Tibial artery (tissue), 4 donors: ENCODE results near the gene F8.

Experiments
- DNase-seq, 2 donors: peaks; one replicate each; pipeline ENCODE4 v3.0.0-alpha.2; 2019
- H3K27ac ChIP-seq, 2 donors: fragments of 200-600 bp; sonication (generic) in 1 of 2; 1 replicate in 1 of 2; 2 replicates in 1 of 2; pipeline ENCODE4 v1.5.1; 2018 to 2019; ENCODE audit warnings: mild to moderate bottlenecking in 1 of 2
- H3K27me3 ChIP-seq, 2 donors: fragments of 200-600 bp; sonication (generic) in 1 of 2; one replicate each; pipeline versions ENCODE4 v1.5.1 to v1.6.0; 2016 to 2019
- H3K36me3 ChIP-seq, 3 donors: fragments of 200-600 bp; sonication (generic) in 2 of 3; one replicate each; pipeline ENCODE4 v1.5.1; 2016 to 2019; ENCODE audit warnings: mild to moderate bottlenecking in 2 of 3
- H3K4me1 ChIP-seq, 4 donors: fragments of 200-600 bp; sonication (generic) in 2 of 4; 1 replicate in 3 of 4; 2 replicates in 1 of 4; pipeline ENCODE4 v1.5.1; 2016 to 2019
- H3K4me3 ChIP-seq, 2 donors: fragments of 200-600 bp; sonication (generic) in 1 of 2; 1 replicate in 1 of 2; 2 replicates in 1 of 2; pipeline ENCODE4 v1.5.1; 2018 to 2019; ENCODE audit warnings: mild to moderate bottlenecking in 2 of 2
- H3K9me3 ChIP-seq, 3 donors: fragments of 200-600 bp; sonication (generic) in 1 of 3; one replicate each; pipeline ENCODE4 v1.5.1; 2016 to 2019
- intact Hi-C: fragments of 100-400 bp; cut with DNase I; formaldehyde crosslinking; loops from one replicate; pipeline ENCODE4 v1.15.0; 2023; ENCODE audit warnings: low total_unique reads
- TF ChIP-seq, protein P1 (sequence below), 2 experiments: fragments of 200-600 bp in 1 of 2; fragments of 450-650 bp in 1 of 2; IDR thresholded peaks; one replicate each; pipeline ENCODE4 v1.5.1; 2017 to 2019; ENCODE audit warnings: antibody characterized with exemption in 2 of 2, mild to moderate bottlenecking in 1 of 2, moderate library complexity in 1 of 2

Gene F8

DNA sequence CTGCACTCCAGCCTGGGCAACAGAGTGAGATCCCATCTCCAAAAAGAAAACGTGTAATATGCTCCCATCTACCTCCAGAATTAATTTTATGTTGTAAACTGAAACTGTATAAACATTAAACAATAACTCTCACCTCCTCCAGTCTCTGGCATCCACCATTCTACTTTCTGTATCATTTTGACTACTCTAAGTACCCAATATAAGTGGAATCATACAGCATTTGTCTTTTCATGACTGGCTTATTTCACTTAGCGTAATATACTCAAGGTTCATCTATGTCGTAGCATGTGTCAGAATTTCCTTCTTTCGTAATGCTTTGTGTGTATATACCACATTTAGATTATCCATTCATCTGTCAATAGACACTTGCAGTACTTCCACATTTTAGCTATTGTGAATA, 20.6 kb downstream of the F8 start:
- Histone ChIP-seq H3K36me3 (no peaks in the 10 kb centered on the region), H3K9me3 (no peaks in the 10 kb centered on the region), H3K27me3 (no peaks in the 10 kb centered on the region), H3K4me3 (no peak overlapping the region), H3K27ac (no peak overlapping the region), H3K4me1 (no peaks in the 10 kb centered on the region)
- intact Hi-C loops, result no loop called here
- no peak for DNase-seq
- TF ChIP-seq, protein P1, sequence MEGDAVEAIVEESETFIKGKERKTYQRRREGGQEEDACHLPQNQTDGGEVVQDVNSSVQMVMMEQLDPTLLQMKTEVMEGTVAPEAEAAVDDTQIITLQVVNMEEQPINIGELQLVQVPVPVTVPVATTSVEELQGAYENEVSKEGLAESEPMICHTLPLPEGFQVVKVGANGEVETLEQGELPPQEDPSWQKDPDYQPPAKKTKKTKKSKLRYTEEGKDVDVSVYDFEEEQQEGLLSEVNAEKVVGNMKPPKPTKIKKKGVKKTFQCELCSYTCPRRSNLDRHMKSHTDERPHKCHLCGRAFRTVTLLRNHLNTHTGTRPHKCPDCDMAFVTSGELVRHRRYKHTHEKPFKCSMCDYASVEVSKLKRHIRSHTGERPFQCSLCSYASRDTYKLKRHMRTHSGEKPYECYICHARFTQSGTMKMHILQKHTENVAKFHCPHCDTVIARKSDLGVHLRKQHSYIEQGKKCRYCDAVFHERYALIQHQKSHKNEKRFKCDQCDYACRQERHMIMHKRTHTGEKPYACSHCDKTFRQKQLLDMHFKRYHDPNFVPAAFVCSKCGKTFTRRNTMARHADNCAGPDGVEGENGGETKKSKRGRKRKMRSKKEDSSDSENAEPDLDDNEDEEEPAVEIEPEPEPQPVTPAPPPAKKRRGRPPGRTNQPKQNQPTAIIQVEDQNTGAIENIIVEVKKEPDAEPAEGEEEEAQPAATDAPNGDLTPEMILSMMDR (IDR thresholded peaks at IDR 0.05), result no peak

DNA sequence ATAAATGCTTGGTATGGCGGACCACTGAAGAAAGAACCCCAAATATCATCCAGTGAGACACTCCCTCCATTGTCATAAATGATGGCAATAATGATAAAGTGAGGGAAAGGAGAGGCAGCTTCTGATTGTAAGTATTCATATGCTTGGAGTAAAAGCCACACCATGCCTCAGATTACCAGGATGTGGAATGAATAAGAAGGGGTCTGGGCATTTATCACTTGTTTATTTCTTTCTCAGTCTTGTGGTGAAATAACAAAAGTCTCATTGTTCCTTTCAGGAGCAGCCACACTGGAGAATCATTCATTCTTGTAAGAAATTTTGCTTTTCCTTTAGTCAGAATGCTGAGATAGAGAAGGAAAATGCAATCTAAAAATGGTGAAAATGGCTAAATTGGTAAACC, 21.7 kb downstream of the F8 start:
- no peak for DNase-seq
- TF ChIP-seq, protein P1 (IDR thresholded peaks at IDR 0.05), result no peak
- no peaks in the 10 kb centered on the region for H3K4me1 ChIP-seq
- intact Hi-C loops, result no loop called here
- H3K4me3 ChIP-seq, result no peak overlapping the region
- H3K27ac ChIP-seq, result no peak overlapping the region
- H3K27me3 ChIP-seq, result no peaks in the 10 kb centered on the region
- H3K9me3 ChIP-seq, result no peaks in the 10 kb centered on the region
- H3K36me3 ChIP-seq, result no peaks in the 10 kb centered on the region

DNA sequence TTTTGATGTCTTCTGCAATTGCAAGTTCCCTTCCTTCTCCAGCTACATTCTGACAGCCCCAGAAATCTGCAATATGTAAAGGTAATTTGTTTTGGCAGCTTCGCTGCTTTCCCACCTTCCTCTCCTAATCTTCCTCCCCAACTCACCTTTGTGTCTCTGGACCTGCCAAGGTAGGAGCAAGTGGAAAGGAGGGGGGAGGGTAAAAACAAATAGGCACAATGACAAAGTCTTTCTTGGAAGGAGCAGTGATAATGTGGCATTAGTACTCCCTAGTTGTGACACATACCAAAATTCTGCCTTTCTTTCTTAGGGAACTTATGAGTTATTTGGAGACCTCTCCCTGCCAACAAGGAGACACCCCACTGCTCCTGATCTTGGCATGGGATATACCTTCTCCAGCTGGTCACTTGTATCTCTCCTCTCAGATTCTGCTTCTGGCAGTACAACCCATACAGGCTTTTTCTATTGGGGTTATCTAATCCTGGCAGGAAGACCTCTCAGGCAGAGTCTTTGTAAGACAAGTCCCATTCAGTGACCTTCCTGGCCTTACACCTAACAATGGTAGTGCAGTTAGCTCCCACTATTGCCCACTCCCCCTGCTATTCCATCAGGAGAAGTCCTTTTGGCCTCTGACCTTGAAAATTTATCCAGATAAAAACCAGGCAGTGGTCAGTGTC, 24.2 kb downstream of the F8 start:
- no peak for DNase-seq
- H3K4me1 ChIP-seq, result no peaks in the 10 kb centered on the region
- no peaks in the 10 kb centered on the region for H3K27me3 ChIP-seq
- TF ChIP-seq, protein P1 (IDR thresholded peaks at IDR 0.05), result no peak
- H3K27ac ChIP-seq, result no peak overlapping the region
- no peaks in the 10 kb centered on the region for H3K36me3 ChIP-seq
- no peaks in the 10 kb centered on the region for H3K9me3 ChIP-seq
- intact Hi-C loops, result no loop called here
- H3K4me3 ChIP-seq, result no peak overlapping the region

DNA sequence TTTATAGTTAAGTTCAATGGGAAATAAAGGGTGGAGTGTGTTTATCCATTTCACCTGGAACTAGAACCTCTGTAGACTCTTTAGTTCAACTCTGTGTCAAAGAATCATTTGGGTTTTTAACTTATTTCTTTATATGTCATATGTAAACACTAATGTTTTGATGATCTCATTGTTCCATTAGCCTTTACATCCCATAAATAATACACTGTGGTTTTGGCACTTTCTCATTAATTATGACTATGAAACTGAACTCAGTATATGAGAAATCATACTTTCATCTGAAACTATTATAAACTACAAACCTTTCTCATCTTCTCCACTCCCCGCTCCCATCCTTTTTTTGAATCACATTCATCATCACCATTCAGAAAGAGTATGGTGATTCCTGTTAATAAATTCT, 31.0 kb downstream of the F8 start:
- intact Hi-C loops, result no loop called here

DNA sequence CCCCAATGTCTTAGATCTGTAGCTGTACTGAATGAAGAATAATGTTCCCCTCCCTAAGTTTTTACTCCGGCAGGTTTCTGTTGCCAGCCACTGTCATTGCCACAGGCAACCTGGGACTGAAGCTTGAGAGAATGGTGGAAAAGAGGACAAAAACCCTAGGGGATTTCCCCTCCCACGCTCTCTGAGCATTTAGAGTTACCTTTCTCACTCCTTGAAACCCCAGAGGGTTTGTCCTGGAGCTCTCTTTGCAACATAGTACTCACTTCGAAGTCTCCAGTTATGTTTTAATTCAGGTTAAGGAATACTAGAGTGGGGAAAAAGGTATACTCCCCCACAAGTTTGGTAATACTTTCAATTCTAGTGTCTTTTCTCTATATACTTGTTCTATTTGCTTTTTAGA, 31.5 kb downstream of the F8 start:
- Histone ChIP-seq H3K27ac (no peak overlapping the region), H3K9me3 (no peaks in the 10 kb centered on the region), H3K27me3 (no peaks in the 10 kb centered on the region), H3K4me1 (no peaks in the 10 kb centered on the region), H3K36me3 (no peaks in the 10 kb centered on the region), H3K4me3 (no peak overlapping the region)
- TF ChIP-seq, protein P1 (IDR thresholded peaks at IDR 0.05), result no peak
- intact Hi-C loops, result no loop called here
- DNase-seq, result no peak

More for the DNA sequence above, 31.0 kb downstream of the F8 start:
- Histone ChIP-seq H3K9me3 (no peaks in the 10 kb centered on the region), H3K4me3 (no peak overlapping the region), H3K4me1 (no peaks in the 10 kb centered on the region), H3K36me3 (no peaks in the 10 kb centered on the region), H3K27me3 (no peaks in the 10 kb centered on the region), H3K27ac (no peak overlapping the region)
- TF ChIP-seq, protein P1 (IDR thresholded peaks at IDR 0.05), result no peak
- no peak for DNase-seq

DNA sequence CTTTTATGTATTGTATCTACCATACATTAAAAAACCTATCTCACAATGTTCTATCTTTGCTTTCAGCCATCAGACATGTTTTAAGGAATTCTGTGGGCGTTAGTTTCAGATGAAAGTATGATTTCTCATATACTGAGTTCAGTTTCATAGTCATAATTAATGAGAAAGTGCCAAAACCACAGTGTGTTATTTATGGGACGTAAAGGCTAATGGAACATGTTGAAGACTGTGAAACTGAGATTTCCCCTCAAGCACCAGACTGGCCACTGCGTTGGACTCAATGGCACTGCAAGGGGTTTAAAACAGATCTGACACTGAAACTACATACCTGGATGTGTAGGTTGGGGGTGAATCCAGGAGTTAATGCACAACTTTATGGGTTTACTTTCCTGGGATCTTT, 32.0 kb downstream of the F8 start:
- Histone ChIP-seq H3K27ac (no peak overlapping the region), H3K4me1 (no peaks in the 10 kb centered on the region), H3K9me3 (no peaks in the 10 kb centered on the region), H3K36me3 (no peaks in the 10 kb centered on the region), H3K4me3 (no peak overlapping the region), H3K27me3 (no peaks in the 10 kb centered on the region)
- intact Hi-C loops, result no loop called here
- DNase-seq, result no peak
- TF ChIP-seq, protein P1 (IDR thresholded peaks at IDR 0.05), result no peak
